GM21360 (cell line): ENCODE data around the gene GUCD1.
"Not testable (repeated sequence)": the region's sequence is repeated elsewhere in the genome, so short reads cannot be mapped to it uniquely, and the experiment has no call there.

Experiments
- ATAC-seq: cut with Tn5 transposase; IDR thresholded peaks from one replicate; pipeline ENCODE4 v1.9.1; 2021; ENCODE audit warnings: mild to moderate bottlenecking, moderate library complexity; ENCODE audit not compliant: unreplicated experiment

The GUCD1 gene

DNA sequence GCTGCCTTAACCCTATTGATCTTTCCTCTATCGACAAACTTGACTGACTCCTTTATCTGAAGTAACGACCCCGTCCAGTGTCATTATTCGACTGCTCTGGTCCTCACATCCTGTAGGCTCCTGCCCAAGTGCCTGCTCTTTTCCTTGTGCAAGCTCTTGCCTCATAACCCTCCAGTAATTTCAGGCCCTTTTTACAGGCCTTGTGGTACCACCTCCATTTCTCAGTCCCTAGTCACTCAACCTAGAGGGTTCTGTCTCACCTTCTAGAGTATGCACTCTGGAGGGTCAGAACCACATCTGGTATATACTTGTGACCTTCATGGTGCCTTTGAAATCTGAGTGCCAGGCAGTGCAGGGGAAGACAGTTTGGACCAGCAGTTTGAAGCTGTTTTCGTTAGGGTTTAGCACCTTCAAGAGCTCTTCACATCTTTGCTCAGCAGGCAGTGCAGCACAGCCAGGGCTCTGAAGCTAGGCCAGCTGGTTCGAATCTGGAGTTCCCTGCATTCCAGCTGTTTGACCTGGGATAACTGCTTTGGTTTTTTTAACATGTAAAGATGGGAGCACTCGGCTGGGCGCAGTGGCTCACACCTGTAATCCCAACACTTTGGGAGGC is 12.1 kb upstream of the GUCD1 start:
- no peak for ATAC-seq

DNA sequence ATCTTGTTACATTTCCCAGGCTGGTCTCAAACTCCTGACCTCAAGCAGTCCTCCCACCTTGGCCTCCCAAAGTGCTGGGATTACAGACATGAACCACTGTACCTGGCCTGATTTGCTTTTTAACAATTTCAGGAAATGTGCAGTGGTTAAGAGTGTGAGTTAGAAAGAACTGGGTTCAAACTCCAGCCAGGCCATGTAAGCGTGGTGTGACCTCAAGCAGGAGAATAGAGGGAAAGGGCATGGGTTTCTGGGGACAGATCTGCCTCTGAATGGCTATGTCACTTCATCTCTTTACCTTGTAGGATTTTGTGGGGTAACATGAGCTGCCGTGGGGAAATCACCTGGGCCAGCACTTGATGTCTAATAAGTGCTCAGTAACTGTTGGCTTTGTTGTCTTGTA is 10.1 kb upstream of the GUCD1 start:
- ATAC-seq = no peak

DNA sequence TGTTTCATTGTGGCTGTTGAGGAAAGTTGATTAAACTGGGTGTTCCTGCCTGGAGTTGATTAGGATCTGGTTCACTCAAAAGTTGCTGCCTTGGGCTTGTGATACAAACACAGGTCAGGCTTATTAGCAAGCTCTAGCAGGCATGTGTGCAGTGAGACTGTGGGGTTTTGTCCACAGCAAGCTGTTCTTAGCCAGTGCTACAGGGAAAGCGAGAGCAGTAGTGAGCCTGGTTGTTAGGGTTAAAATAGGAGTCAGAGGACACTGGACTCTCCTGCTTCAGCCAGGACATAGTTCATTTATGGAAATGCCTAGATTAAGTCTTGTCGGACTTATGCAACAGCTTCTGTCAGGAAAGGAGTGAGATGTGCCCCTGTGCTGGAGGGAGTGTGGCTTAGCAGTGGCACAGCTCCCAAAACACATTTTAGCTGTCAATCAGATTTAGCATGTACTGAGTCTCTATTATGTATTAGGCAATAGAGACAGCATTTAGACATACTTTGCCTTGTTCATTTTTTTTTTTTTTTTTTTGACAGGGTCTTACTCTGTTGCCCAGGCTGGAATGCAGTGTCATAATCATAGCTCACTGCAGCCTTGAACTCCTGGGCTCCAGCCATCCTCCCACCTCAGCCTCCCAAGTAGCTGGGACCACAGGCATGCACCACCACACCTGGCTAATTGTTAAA is 9.6 kb upstream of the GUCD1 start:
- no peak for ATAC-seq

DNA sequence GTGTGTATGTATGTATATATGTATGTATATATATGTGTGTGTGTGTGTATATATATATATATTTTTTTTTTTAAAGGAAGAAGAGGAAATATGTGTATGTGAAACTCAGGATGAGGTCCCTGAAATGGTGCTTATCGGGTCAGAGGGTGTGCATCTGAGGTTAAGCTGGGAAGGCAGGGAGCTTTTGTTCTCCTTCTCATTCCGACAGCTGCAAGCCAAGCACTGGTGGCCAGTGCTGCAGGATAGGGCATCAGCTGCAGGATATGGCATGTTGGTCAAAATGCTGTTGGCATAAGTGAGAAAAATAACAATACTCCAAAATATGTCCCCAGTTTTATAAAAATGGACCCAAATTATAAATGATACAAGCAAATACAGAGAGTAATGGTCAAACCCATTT is 8.3 kb upstream of the GUCD1 start:
- no peak for ATAC-seq

DNA sequence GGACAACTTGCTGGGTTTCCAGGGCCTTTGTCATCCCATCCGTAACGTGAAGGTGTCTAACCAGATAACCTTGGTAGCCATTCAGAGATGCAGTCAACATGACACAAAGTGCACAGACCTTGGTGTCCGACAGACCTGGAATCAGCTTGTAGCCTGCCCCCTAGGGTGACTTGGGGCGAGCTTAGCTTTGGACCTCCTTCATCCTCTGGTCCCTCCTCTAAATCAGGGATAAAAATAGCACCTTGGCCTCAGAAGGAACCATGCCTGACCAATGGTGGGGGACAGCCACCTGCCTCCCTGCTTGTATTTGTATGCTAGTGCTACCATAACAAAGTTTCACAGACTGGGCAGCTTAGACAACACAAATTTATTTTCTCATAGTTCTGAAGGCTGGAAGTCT is 4.5 kb upstream of the GUCD1 start:
- no peak for ATAC-seq

DNA sequence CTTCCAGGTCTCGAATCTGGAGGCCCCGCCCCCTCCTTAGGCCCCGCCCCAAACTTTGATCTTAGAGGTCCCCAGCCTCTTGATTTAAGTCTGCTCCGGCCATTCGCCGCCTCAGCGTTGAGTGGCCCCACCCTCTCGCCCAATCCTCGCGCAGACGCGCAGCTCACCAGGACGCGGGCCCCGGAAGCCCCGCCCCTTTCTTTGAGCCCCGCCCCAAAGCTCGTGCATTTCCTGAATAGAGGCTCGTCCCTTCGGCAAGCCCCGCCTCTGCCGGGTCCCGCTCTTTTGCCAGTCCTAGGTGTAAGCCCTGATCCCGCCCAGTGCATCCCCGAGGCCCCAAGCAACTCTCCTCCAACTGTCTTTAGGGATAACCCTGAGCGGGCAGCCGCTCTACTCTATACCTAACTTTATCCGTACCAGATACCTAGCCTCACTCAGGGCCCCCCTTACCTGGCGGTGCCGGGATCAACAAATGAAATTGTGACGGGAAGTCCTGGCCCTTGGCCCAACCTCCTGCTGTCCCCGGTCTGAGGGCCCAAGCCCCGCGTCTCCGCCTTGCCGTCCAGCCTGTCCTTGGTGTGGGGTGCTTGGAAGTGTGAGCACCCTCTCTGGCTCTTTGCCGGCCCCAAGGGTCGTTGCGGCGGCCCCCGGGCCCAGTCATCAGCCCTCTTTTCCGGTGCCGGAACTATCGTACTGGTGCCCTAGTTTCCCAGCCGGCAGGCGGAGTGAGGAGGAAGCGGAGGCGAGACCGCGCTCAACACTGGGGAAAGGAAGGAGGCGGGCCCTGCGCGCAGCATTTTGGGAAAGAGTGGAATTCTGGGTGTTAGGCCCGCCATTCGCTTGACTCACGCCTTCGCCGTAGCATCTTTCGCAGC is 464 bp upstream of the GUCD1 start, which contains the start of gene SNRPD3:
TSS of gene SNRPD3 (plus strand) at position 835 of the 875 bp plus-strand sequence. CDS start 1,676 bp downstream, outside the sequence.
- ATAC-seq = peak; percentile 60

DNA sequence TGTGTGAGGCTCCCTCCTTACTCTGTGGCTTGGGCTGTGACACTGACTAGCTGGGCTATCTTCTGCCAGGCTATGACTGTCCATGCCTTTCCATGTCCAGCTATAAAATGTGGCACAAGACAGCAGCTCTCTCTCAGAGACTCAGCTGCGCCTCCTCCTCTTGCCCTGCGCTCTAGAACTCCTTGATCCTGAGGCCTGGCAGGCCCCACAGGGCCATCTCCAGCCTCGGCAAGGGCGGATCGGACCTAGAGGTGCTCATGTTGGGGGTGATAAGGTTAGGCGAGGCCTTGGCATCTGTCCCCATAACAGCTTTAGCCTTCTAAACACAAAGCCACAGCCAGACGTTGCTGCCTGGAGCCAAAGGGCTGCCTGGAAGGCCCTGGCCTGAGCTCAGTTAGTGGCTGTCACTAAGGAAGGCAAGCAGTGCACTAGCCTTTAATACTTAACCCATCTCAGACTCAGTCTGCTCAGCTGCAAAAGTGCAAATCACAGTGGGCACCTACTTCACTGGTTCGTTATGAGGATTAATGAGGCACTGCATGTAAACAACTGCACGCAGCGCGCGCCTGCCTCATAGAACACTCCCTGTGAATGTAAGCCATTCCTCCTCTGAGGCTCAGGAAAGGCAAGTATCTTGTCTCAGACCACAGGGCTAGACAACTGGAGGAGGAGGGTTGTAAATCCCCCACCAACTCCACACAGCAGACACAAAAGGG is 1.2 kb downstream of the GUCD1 start:
- ATAC-seq = no peak

DNA sequence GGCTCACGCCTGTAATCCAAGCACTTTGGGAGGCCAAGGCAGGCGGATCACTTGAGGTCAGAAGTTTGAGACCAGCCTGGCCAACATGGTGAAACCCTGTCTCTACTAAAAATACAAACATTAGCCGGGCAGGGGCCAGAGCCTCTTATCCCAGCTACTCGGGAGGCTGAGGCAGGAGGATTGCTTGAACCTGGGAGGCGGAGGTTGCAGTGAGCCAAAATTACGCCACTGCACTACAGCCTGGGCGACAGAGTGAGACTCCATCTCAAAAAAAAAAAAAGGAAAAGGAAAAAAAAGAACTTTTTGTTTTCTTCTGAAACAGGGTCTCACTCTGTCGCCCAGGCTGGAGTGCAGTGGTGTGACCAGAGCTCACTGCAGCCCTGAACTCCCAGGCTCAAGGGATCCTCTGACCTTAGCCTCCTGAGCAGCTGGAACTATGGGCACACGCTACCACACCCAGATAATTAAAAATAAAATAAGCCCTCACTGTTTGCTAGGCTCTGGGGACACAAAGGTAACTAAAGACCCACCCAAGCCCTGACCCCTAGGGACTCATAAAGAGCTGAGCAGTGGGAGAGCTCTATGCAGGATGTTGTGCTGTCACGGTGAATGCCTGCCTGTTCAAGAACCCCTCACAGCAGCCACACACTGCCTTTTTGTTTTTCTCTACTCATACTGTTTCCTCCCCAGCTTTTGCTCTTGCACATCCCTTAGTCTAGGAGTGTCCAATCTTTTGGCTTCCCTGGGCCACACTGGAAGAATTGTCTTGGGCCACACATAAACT is 2.2 kb downstream of the GUCD1 start:
- not testable (repeated sequence) for ATAC-seq

DNA sequence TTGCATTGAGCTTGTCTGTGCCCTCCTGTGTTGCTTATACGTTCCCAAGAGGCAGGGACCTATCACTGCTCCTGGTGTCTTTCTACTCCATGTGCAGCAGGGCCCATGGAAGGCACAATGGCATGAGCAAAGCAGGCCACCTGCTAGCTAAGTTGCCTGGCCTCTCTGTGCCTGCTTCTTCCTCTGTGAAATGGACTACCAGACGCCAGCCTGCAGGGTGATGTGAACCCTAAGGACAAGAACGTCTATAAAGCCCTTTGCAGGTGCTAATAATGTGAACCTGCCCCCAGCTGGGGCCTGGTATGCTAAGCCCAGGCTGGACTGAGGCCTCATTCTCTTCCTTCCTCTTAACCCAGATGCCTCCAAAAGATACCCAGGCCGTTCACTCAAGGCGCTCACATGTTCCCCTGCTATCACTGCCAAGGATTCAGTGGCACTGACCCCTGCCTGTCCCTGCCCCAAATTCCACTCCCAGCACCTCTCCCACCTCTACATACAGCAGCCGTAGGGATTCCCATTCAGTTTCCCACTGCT is 4.0 kb downstream of the GUCD1 start:
- no peak for ATAC-seq

DNA sequence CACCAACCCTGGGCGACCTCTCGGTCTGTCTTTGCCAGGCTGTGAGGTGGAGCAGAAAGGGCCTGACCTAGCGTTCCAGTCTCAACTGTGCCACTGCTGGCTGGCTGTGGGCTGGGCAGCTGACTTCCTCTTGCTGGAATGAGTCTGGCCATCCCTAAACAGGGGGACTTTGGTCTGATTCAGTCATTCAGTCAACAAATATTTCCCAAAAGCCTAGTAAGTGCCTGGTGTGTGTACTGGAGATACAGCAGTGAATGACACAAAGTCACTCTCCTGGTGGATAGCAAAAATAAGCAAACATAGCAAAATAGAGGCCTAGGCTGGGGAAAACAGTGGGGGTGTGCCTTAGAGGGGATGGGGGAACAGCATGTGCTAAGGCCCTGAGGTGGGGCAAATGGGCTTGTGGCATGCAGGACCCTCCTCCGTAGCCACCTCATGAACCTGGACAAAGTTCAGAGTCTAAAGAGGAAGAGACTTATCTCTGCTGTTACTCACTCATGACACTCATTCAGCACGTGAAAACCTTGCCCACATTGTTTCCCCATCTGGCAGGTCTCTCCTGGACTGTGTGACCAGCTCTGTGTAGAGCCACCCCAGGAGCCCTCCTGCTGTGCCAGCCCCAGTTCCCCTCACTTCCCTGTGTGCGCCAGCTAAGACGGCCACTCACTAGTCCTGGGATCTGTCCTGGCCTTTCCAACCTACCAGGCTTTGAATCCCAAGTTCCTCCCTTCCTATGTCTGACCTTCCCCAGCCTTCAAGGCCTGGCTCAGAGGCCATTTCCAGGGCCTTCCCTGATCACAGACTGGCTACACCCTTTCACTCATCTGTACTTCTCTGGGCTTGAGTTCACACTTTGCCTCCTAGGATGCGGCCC is 4.7 kb downstream of the GUCD1 start:
- no peak for ATAC-seq

DNA sequence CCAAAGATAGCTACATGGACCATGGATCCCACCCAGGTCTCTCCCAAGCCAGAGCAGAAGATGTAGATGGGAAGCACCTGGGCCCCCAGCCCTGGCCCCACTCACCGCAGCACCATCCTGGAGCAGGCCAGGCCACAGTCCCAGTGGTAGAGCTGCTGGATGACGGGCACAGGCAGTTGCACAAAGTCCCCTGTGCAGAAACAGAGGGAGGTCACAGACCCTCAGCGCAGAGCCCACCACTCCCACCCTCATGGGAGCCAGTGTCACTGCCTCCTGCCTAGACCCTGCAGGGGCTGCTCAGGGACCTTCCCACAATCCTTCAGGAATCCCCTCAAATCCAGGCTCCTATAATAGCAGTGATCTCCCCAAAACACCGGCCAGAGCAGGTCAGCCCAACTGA is 6.1 kb downstream of the GUCD1 start:
- no peak for ATAC-seq

DNA sequence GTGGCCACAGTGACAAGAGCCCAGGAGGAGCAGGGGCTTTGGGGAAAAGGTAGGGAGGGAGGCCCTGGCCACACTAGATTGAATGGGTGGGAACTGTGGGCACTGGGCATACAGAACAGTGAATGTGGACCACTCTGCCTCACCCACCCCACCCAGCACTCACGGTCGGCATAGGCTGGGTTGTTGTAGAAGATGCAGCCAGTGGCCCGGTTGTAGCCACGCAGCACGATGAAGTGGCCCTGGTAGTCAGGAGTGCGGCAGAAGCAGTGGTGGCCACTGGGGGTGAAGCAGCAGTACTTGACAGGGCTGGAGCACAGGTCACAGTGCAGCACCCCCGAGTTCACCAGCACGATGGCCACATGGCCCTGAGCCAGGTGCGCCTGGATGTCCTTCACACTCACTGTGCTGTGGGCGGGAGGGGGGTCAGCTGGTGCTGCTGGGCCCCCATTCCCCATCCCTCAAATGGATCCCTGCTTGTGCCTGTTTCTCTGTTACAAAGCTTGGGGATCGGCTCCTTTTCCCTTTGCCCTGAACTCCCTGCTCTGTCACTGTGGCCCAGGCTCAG is 11.2 kb downstream of the GUCD1 start:
- no peak for ATAC-seq

DNA sequence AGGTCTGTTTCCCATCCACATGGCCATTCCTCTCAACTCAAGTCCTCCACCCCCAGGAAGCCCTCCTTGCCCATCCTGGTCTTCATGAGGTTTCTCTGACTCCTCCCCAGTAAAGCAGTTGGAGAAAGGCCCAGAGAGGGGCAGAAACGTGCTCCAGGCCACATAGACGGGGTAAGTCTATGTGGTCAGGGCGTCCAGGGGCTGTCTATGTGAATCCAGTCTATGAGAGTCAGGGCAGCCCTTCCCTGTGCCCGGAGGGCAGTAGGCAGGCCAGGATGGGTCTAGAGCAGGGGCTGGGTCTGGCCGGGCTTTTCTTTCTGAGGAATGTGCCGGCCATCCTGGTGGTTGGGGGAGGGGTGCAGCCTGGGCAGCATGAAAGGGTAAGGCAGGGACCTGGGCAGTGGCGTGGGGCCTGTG is 11.7 kb downstream of the GUCD1 start:
- ATAC-seq = no peak

DNA sequence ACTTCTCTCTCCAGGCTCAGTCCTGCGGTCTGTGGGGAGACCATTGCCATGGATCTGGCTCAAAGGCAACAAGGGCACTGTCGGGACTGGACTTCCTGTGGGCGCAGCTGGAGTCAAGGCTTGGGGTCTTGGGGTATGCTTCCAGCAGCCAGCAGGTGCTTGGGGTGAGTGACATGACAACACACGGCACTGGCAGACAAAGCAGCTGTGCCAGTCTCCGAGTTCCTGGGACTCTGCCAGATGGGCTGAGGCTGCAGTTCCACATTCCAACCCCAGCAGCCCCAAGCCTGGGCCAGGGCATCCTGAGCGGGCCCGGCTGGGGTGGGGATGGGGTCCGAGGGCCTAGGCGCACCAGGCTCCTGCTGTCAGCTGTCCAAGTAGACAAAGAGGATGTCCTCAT is 12.3 kb downstream of the GUCD1 start:
- no peak for ATAC-seq

DNA sequence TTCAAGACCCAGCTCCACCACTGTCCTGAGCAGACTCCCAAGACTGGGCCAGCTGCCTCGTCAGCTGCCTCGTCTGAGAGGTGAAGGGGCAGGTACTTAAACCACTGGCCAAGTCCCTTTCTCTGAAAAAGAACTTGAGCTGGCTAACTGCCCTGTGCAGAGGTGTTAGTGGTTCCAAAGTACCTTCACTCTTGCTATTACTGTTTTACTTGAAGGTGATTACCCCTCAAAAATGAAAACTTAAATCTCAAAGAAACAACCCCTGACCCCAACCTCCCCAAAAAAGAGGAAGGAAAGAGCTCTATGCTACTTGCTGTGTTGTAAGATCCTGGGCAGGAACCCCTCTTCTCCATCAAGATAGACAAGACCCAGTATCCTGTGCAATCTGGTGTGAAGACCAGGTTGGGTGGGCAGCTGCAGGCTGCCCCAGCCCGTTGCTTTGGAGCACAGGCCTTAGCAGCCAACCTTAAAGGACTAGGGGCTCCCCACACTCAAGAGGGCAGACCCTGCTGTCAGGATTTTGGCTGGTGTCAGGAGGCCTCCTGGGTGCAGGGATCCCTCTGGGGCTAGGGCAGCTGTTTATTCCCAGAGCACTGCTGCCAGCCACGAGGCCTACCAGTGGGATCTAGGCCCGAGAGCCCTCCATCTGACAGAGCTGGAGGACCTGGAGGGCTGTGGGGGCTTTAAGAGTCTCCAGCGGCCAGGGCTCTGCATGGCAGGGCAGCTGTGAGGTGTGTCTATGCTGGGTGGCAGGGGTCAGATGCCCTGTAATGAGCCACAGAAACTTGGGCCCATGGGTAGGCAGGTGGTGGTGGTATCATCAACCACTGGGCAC is 13.0 kb downstream of the GUCD1 start:
- ATAC-seq = no peak

DNA sequence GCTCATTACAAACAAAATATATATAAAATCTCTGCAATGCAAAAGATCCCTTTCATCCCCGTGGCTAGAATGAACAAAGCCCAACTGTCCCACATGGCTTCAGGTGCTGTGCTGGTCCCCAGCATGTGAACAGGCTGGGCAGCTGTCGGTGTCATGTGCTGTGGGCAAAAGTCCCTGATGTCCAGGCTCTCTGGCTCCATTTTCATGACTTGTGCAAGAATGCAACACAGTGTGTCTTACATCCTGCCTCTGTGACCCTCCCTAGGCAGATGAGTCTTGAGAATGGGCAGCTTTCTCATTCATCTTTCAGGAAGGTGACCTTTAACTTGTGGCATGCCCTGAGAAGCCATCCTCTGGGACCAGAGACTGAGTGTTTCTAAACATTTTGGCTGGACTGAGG is 14.5 kb downstream of the GUCD1 start:
- no peak for ATAC-seq

DNA sequence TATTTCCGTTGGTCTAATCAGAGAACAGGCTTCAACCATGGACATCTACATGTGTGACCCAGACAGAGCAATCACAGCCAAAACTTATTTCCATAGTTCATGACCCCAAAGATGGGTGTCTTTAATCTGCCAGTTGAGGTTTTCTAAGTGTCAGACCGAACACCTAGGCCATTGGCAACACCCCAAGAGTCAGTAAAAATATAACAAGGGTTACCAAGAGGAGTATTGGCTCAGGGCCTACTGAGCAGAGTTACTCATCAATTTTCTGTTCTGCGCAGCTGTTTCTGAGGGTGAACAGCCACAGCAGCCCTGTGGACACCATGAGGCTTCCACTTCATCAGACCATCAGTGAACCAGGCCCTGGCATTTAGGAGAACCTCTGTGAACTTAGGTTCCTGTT is 18.8 kb downstream of the GUCD1 start:
- ATAC-seq = no peak

DNA sequence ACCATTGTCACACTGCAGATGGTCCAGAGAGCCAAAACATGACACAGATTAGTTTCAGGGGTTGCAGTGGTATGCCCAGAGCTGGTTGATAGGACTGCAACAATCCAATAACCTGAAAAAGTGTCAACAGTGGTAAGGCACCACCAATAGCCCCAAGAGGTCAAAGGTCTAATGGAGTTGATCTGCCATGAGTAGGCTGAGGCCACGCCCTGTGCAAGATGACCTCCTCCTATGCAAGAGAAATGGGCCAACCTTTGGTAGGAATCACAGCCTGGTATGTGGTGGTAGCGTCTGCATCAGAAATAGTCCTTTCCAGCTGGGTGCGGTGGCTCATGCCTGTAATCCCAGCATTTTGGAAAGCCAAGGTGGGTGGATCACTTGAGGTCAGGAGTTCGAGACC is 19.6 kb downstream of the GUCD1 start:
- ATAC-seq = no peak
